HepG2 (cell line): ENCODE results near the gene TUBA4A. TPM values are rescaled to one million over a fixed set of nuclear protein-coding genes. Genes with fewer than 3 reads are reported as not detected.
A peak's percentile ranks its signal among the peaks of the same experiment; 100 is the strongest.

ENCODE experiments used
- AHDC1 ChIP-seq: sonication (generic); formaldehyde crosslinking; IDR thresholded peaks from 2 replicates; pipeline ENCODE4 v1.5.1; 2020; ENCODE audit warnings: mild to moderate bottlenecking, missing genetic modification reagents, borderline replicate concordance
- ATF1 ChIP-seq: IDR thresholded peaks from 2 replicates; pipeline ENCODE4 v1.6.1; 2016; ENCODE audit warnings: mild to moderate bottlenecking, control low read depth
- HMG20B ChIP-seq: conservative IDR thresholded peaks from 2 replicates; pipeline ENCODE4 v1.6.1; 2016; ENCODE audit warnings: missing genetic modification reagents, missing compliant biosample characterization
- NFIB ChIP-seq: sonication (generic); formaldehyde crosslinking; IDR thresholded peaks from 2 replicates; pipeline ENCODE4 v1.9.0; 2021; ENCODE audit warnings: missing genetic modification reagents, mild to moderate bottlenecking, borderline replicate concordance
- NR1H2 ChIP-seq: sonication (generic); formaldehyde crosslinking; IDR thresholded peaks from 2 replicates; pipeline ENCODE4 v1.8.1; 2022; ENCODE audit warnings: low read depth, missing genetic modification reagents, borderline replicate concordance
- PAF1 ChIP-seq: IDR thresholded peaks from 2 replicates; pipeline ENCODE4 v1.6.1; 2016; ENCODE audit warnings: missing genetic modification reagents, missing compliant biosample characterization
- PBX3 ChIP-seq: sonication (generic); formaldehyde crosslinking; IDR thresholded peaks from 2 replicates; pipeline ENCODE4 v1.8.1; 2023; ENCODE audit warnings: missing genetic modification reagents, inconsistent platforms, borderline replicate concordance
- REST ChIP-seq, 2 experiments: IDR thresholded peaks; 2 replicates each; pipeline ENCODE4 v1.6.1; 2011 to 2012; ENCODE audit warnings: low read length in 2 of 2, borderline replicate concordance in 1 of 2, low read depth in 1 of 2, mild to moderate bottlenecking in 1 of 2, moderate library complexity in 1 of 2
- SMARCE1 ChIP-seq: fragments of 450-650 bp; IDR thresholded peaks from 2 replicates; pipeline ENCODE4 v1.6.1; 2017; ENCODE audit warnings: borderline replicate concordance
- ZFP1 ChIP-seq: IDR thresholded peaks from 2 replicates; pipeline ENCODE4 v1.6.1; 2016
- ZFP90 ChIP-seq: sonication (generic); formaldehyde crosslinking; IDR thresholded peaks from 2 replicates; pipeline ENCODE4 v1.8.0; 2022; ENCODE audit warnings: missing genetic modification reagents, mild to moderate bottlenecking, inconsistent platforms, borderline replicate concordance
- ZMYM4 ChIP-seq: sonication (generic); formaldehyde crosslinking; IDR thresholded peaks from 2 replicates; pipeline ENCODE4 v1.8.1; 2023; ENCODE audit warnings: mild to moderate bottlenecking, missing genetic modification reagents
- ZNF235 ChIP-seq: sonication (generic); formaldehyde crosslinking; IDR thresholded peaks from 2 replicates; pipeline ENCODE4 v1.8.1; 2023; ENCODE audit warnings: mild to moderate bottlenecking, missing genetic modification reagents, borderline replicate concordance
- ZNF33A ChIP-seq: sonication (generic); formaldehyde crosslinking; IDR thresholded peaks from 2 replicates; pipeline ENCODE4 v1.5.1; 2020; ENCODE audit warnings: missing genetic modification reagents, mild to moderate bottlenecking, moderate library complexity, borderline replicate concordance
- ZNF362 ChIP-seq: sonication (generic); formaldehyde crosslinking; IDR thresholded peaks from 2 replicates; pipeline ENCODE4 v1.4.0; 2020; ENCODE audit warnings: missing genetic modification reagents, mild to moderate bottlenecking, borderline replicate concordance
- ZNF674 ChIP-seq: sonication (generic); formaldehyde crosslinking; IDR thresholded peaks from 2 replicates; pipeline ENCODE4 v1.5.0; 2020; ENCODE audit warnings: low read depth, mild to moderate bottlenecking, missing genetic modification reagents
- ZNF788 ChIP-seq: sonication (generic); formaldehyde crosslinking; IDR thresholded peaks from 2 replicates; pipeline ENCODE4 v1.5.0; 2020; ENCODE audit warnings: mild to moderate bottlenecking, missing genetic modification reagents, borderline replicate concordance
- polyA plus RNA-seq, 8 experiments: library from polyadenylated mRNA; depleted of rRNA in 3 of 8; stranded (reverse) in 7 of 8; unstranded in 1 of 8; fragments of >200 nt; fragmentation: Illumina TruSeq in 4 of 8; extraction: Trizol in 4 of 8; gene quantifications; 2 replicates each; pipeline versions ENCODE4 v1.2.1 to v1.2.3, GENCODE V29; 2011 to 2016; ENCODE audit warnings: low read depth in 4 of 8, missing spikeins in 1 of 8, mixed read lengths in 1 of 8; ENCODE audit not compliant: insufficient read depth in 1 of 8
- total RNA-seq, 5 experiments: library from RNA; depleted of rRNA; stranded (reverse); fragments of >200 nt; fragmentation: Illumina TruSeq; extraction: Trizol; gene quantifications; 2 replicates each; pipeline ENCODE4 v1.2.3, GENCODE V29; 2016; ENCODE audit warnings: low read depth in 1 of 5

Gene TUBA4A
- total and polyA plus RNA-seq, 2 of the 13 experiments (the other 11 are each of a cell fraction or from before 2014, with no cell fraction given), result 1.3 to 12.7 TPM

GRCh38 chr2:219249203-219249980, 4.3 kb downstream of the TUBA4A start (continued):
- TF ChIP-seq PBX3 (CRISPR knock-in tag) (no peak), ZNF33A (no peak), ZNF362 (no peak), ZFP1 (0 out of 2 replicates have a peak, but pooled peaks have one; percentile 43), ZMYM4 (CRISPR knock-in tag) (peak; percentile 57; the same call in 1 of the 2 replicates), AHDC1 (CRISPR knock-in tag) (peak; percentile 59; the same call in 1 of the 2 replicates), REST (IDR thresholded peaks at IDR 0.05; ENCODE audit: borderline replicate concordance in 1 of 2, low read depth in 1 of 2, low read length in 2 of 2) (peak in 1 of 2 experiments; percentile 24; a peak in 1 of 4 replicates), NFIB (CRISPR knock-in tag) (no peak), SMARCE1 (no peak), NR1H2 (CRISPR knock-in tag) (no peak), PAF1 (no peak), ZNF235 (CRISPR knock-in tag) (no peak), ZNF788 (CRISPR knock-in tag) (peak; percentile 94), ATF1 (peak; percentile 87), ZFP90 (no peak; the same call in 1 of the 2 replicates), HMG20B (CRISPR knock-in tag) (no peak), ZNF674 (CRISPR knock-in tag) (no peak)
